PC-3 (cell line): ENCODE results near the gene IL17RC. TPM values are rescaled to one million over a fixed set of nuclear protein-coding genes. Genes with fewer than 3 reads are reported as not detected.
A peak's percentile ranks its signal among the peaks of the same experiment; 100 is the strongest.

Experiments used
- ATAC-seq: fragments of 200-7000 bp; cut with Tn5 transposase; 2 replicates; pipeline ENCODE4 v1.9.1; 2020; ENCODE audit warnings: mild to moderate bottlenecking, moderate library complexity
- BruUV-seq: library from RNA; stranded (reverse); fragments of 400-500 nt; replicated peaks from 2 replicates; lab custom pipeline; 2021; lab: Mats Ljungman, UMichigan
- CTCF ChIA-PET: fragments of 300-600 bp; sonication (Branson Sonifier 250); formaldehyde crosslinking; loops from one replicate; lab custom pipeline; 2022; ENCODE audit warnings: antibody characterized with exemption; lab: Charles Lee
- POLR2A ChIA-PET: fragments of 300-600 bp; sonication (Branson Sonifier 250); formaldehyde crosslinking; loops from one replicate; lab custom pipeline; 2022; ENCODE audit warnings: antibody characterized with exemption; ENCODE audit not compliant: unreplicated experiment; lab: Charles Lee
- DNase-seq: peaks from one replicate; pipeline ENCODE4 v3.0.0-alpha.2; 2015
- H2AFZ ChIP-seq: fragments of 300-600 bp; sonication (generic); 2 replicates; pipeline ENCODE4 v1.6.0; 2016; ENCODE audit warnings: antibody characterized with exemption, low read length
- H3F3A ChIP-seq: fragments of 300-600 bp; sonication (generic); one replicate; pipeline ENCODE4 v1.6.0; 2017; ENCODE audit warnings: antibody characterized with exemption, low read length, control low read depth, mild to moderate bottlenecking; ENCODE audit not compliant: unreplicated experiment
- H3K27ac ChIP-seq: fragments of 300-600 bp; sonication (generic); 2 replicates; pipeline ENCODE4 v1.5.1; 2016; ENCODE audit warnings: mild to moderate bottlenecking, low read length
- H3K27me3 ChIP-seq: fragments of 300-600 bp; sonication (generic); 2 replicates; pipeline ENCODE4 v1.6.1; 2016; ENCODE audit warnings: low read length, mixed read lengths
- H3K36me3 ChIP-seq: fragments of 300-600 bp; sonication (generic); 2 replicates; pipeline ENCODE4 v1.6.1; 2016; ENCODE audit warnings: low read depth, mixed run types, low read length, mixed read lengths
- H3K4me1 ChIP-seq: fragments of 300-600 bp; sonication (generic); 2 replicates; pipeline ENCODE4 v1.5.1; 2016; ENCODE audit warnings: low read length; ENCODE audit not compliant: insufficient read depth
- H3K4me2 ChIP-seq: fragments of 300-600 bp; sonication (generic); 2 replicates; pipeline ENCODE4 v1.6.0; 2016; ENCODE audit warnings: low read length
- H3K4me3 ChIP-seq: fragments of 300-600 bp; sonication (generic); 2 replicates; pipeline ENCODE4 v1.5.1; 2016; ENCODE audit warnings: mild to moderate bottlenecking, low read length, mixed read lengths
- H3K79me2 ChIP-seq: fragments of 300-600 bp; sonication (generic); 2 replicates; pipeline ENCODE4 v1.6.1; 2017; ENCODE audit warnings: low read length, mixed read lengths
- H3K9ac ChIP-seq: fragments of 300-600 bp; sonication (generic); 2 replicates; pipeline ENCODE4 v1.6.0; 2016; ENCODE audit warnings: mild to moderate bottlenecking, low read length
- H3K9me2 ChIP-seq: fragments of 300-600 bp; sonication (generic); replicated peaks from 2 replicates; pipeline ENCODE4 v1.6.1; 2016; ENCODE audit warnings: mixed run types, low read length, mixed read lengths
- H3K9me3 ChIP-seq: fragments of 300-600 bp; sonication (generic); 2 replicates; pipeline ENCODE4 v1.6.1; 2016; ENCODE audit warnings: low read length, mixed read lengths
- H4K20me1 ChIP-seq: fragments of 300-600 bp; sonication (generic); 2 replicates; pipeline ENCODE4 v1.6.1; 2016; ENCODE audit warnings: low read length, mixed read lengths
- CTCF ChIP-seq: fragments of 300-600 bp; sonication (generic); conservative IDR thresholded peaks from 2 replicates; pipeline ENCODE4 v1.5.1; 2017; ENCODE audit warnings: antibody characterized with exemption, low read depth, mild to moderate bottlenecking, low read length
- EZH2 ChIP-seq: fragments of 300-600 bp; sonication (generic); IDR thresholded peaks from one replicate; pipeline ENCODE4 v1.6.1; 2017; ENCODE audit warnings: antibody characterized with exemption, mild to moderate bottlenecking, low read length; ENCODE audit not compliant: unreplicated experiment
- EZH2phosphoT487 ChIP-seq: fragments of 300-600 bp; sonication (generic); IDR thresholded peaks from 2 replicates; pipeline ENCODE4 v1.6.1; 2018; ENCODE audit warnings: mild to moderate bottlenecking, antibody characterized with exemption, low read length, borderline replicate concordance
- intact Hi-C: fragments of 100-400 bp; cut with micrococcal nuclease; formaldehyde crosslinking; loops from 2 replicates; pipeline ENCODE4 v1.9.0; 2023
- total RNA-seq: library from RNA; depleted of rRNA; stranded (reverse); fragments of >200 nt; gene quantifications from 2 replicates; pipeline ENCODE4 v1.2.3, GENCODE V29; 2014

Gene IL17RC
- total RNA-seq, 1 experiment from 2014 or later, result 116 TPM

GRCh38 chr3:9889405-9889804 lies 27.5 kb upstream of the IL17RC start:
- Histone ChIP-seq H3K27ac (no peak overlapping the region), H3K9me3 (no peaks in the 10 kb centered on the region), H3K9me2 (no peaks in the 10 kb centered on the region), H2AFZ (no peak overlapping the region), H3K4me1 (peaks cover 30% of the 10 kb centered on the region), H3K36me3 (peaks cover 9% of the 10 kb centered on the region; the same call in 1 of the 2 replicates), H3K4me3 (no peak overlapping the region), H3K9ac (no peak overlapping the region), H3K79me2 (peaks cover 33% of the 10 kb centered on the region), H3F3A (peaks cover 10% of the 10 kb centered on the region), H3K4me2 (no peak overlapping the region), H4K20me1 (no peaks in the 10 kb centered on the region), H3K27me3 (no peaks in the 10 kb centered on the region)
- BruUV-seq, result no TSS peak
- no peak for DNase-seq
- ChIA-PET POLR2A (interaction anchor here (0.5 to 0.7 kb wide), 2 partner anchors 15 to 18 kb away, joined by 3 to 9 read pairs; no protein-coding TSS in a partner anchor), CTCF (no interaction called here)
- TF ChIP-seq EZH2, result no peak
- no peak for TF ChIP-seq EZH2phosphoT487
- no peak for TF ChIP-seq CTCF
- no peak for ATAC-seq
- intact Hi-C loops, result no loop called here

DNA sequence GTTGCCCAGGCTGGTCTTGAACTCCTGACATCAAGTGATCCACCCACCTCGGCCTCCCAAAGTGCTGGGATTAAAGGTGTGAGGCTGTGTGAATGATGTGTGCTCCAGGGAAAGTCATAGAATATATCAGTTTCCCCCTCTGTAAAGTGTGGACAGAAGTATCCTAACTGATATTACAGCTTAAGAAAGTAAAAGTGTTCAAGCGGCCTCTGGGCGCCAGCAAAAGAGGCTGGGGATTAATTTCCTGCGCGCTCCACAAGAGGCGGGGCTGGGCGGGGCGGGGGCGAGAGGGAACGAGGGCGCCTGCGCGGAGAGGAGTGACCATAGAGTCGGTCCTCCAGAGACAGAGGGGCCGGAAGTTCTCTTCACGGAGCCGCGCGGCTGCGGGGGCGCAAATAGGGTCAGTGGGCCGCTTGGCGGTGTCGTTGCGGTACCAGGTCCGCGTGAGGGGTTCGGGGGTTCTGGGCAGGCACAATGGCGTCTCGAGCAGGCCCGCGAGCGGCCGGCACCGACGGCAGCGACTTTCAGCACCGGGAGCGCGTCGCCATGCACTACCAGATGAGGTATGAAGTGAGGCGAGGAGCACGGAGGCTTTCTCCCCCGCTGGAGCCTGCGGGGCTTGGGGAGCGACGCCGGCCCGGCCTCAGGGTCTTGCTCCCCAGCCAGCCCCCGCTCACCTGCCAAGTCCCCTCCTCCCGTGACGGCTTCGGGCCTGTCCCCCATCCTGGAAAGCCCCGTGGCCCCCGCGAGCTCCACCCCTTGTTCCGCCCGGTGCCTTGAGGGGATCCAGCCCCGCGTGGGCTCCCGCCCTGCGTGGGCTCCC lies 26.4 kb upstream of the IL17RC start, which contains the start of gene JAGN1:
JAGN1 (plus strand) TSS at position 362 of the 823 bp plus-strand sequence; CDS start at position 475, 113 bp downstream.
- ATAC-seq, result peak; percentile 65
- BruUV-seq, result TSS peak; percentile 66
- DNase-seq, result peak; percentile 87
- H3K79me2 ChIP-seq, result peaks cover 38% of the 10 kb centered on the region
- peak within 1 kb of the TSS; percentile 98 for H3K9ac ChIP-seq
- H3K9me3 ChIP-seq, result no peaks in the 10 kb centered on the region
- ChIA-PET POLR2A (interaction anchor here (0.5 kb wide), 1 partner anchor 328 kb away, joined by 4 read pairs; no protein-coding TSS in a partner anchor), CTCF (no interaction called here)
- peaks cover 23% of the 10 kb centered on the region for H3K4me1 ChIP-seq
- peak within 1 kb of the TSS; percentile 84 for H3K4me2 ChIP-seq
- H3K9me2 ChIP-seq, result no peaks in the 10 kb centered on the region
- TF ChIP-seq CTCF, result no peak
- TF ChIP-seq EZH2phosphoT487, result no peak
- TF ChIP-seq EZH2, result no peak
- intact Hi-C loops, result no loop called here
- H3K27me3 ChIP-seq, result no peaks in the 10 kb centered on the region
- peak within 1 kb of the TSS; percentile 92 for H2AFZ ChIP-seq
- peak within 1 kb of the TSS; percentile 83 for H3K4me3 ChIP-seq
- peaks cover 10% of the 10 kb centered on the region for H3F3A ChIP-seq
- peaks cover 14% of the 10 kb centered on the region; the same call in 1 of the 2 replicates for H3K36me3 ChIP-seq
- no peaks in the 10 kb centered on the region for H4K20me1 ChIP-seq
- H3K27ac ChIP-seq, result peak within 1 kb of the TSS; percentile 75
